Tongue (tissue), 2 donors: Measurements from ENCODE around the gene RHOH. TPM values are rescaled to one million over a fixed set of nuclear protein-coding genes. Genes with fewer than 3 reads are reported as not detected.
"Not testable (repeated sequence)": the region's sequence is repeated elsewhere in the genome, so short reads cannot be mapped to it uniquely, and the experiment has no call there.

Experiments
- DNase-seq: peaks from one replicate; pipeline ENCODE4 v3.0.0-alpha.2; 2015
- total RNA-seq: library from RNA; depleted of rRNA; stranded (reverse); fragments of >200 nt; gene quantifications from one replicate; pipeline ENCODE4 v1.2.3, GENCODE V29; 2014

The RHOH gene
- total RNA-seq, 1 donor from 2014 or later = 0.62 TPM

- DNase-seq = no peak
These were observed 65.3 kb downstream of the RHOH start for GRCh38 chr4:40262077-40262528.

- no peak for DNase-seq
These were observed 66.0 kb downstream of the RHOH start for GRCh38 chr4:40262861-40263260.

- DNase-seq = peak; percentile 29
These were observed 67.7 kb downstream of the RHOH start for GRCh38 chr4:40264497-40264896.

- peak; percentile 68 for DNase-seq
These were observed 68.4 kb downstream of the RHOH start for GRCh38 chr4:40264995-40265909.

- no peak for DNase-seq
These were observed 69.1 kb downstream of the RHOH start for GRCh38 chr4:40265910-40266274.

- no peak for DNase-seq
These were observed 72.3 kb downstream of the RHOH start for GRCh38 chr4:40269133-40269532.

- no peak for DNase-seq
These were observed 73.8 kb downstream of the RHOH start for GRCh38 chr4:40270609-40271008.

GRCh38 chr4:40275065-40275730, 78.4 kb downstream of the RHOH start:
- DNase-seq = no peak

- DNase-seq = no peak
These were observed 79.7 kb downstream of the RHOH start for GRCh38 chr4:40276546-40276945.

- DNase-seq = no peak
These were observed 83.8 kb downstream of the RHOH start for GRCh38 chr4:40280586-40280985.

GRCh38 chr4:40281099-40281498, 84.3 kb downstream of the RHOH start:
- no peak for DNase-seq

- DNase-seq = no peak
These were observed 85.1 kb downstream of the RHOH start for GRCh38 chr4:40281913-40282312.

GRCh38 chr4:40282857-40283256, 86.0 kb downstream of the RHOH start:
- not testable (repeated sequence) for DNase-seq

GRCh38 chr4:40283413-40283812, 86.6 kb downstream of the RHOH start:
- DNase-seq = peak; percentile 36

GRCh38 chr4:40283968-40284367, 87.1 kb downstream of the RHOH start:
- DNase-seq = no peak

- DNase-seq = no peak
These were observed 88.9 kb downstream of the RHOH start for GRCh38 chr4:40285692-40286091.

- DNase-seq = no peak
These were observed 91.7 kb downstream of the RHOH start for GRCh38 chr4:40288566-40288965.

GRCh38 chr4:40289366-40290188, 92.7 kb downstream of the RHOH start:
- DNase-seq = no peak

GRCh38 chr4:40290611-40291186, 93.9 kb downstream of the RHOH start:
- DNase-seq = not testable (repeated sequence)

GRCh38 chr4:40292313-40292759, 95.5 kb downstream of the RHOH start:
- no peak for DNase-seq

- DNase-seq = no peak
These were observed 97.5 kb downstream of the RHOH start for GRCh38 chr4:40294339-40294738.

- not testable (repeated sequence) for DNase-seq
These were observed 98.2 kb downstream of the RHOH start for GRCh38 chr4:40295030-40295429.
